ENCODE measurements around the gene OR6S1. TPM values are rescaled to one million over a fixed set of nuclear protein-coding genes. Genes with fewer than 3 reads are reported as not detected.

Gene OR6S1
- total RNA-seq, 1 donor from 2014 or later: not detected

- no peaks in the 10 kb centered on the region for H3K36me3 ChIP-seq
Measured at GRCh38 chr14:20659336-20659735, 17.8 kb upstream of the OR6S1 start.

GRCh38 chr14:20658246-20658645, 16.8 kb upstream of the OR6S1 start:
- Histone ChIP-seq H3K4me3 (no peak overlapping the region), H3K9me3 (no peaks in the 10 kb centered on the region), H3K27ac (no peak overlapping the region), H3K27me3 (no peaks in the 10 kb centered on the region), H3K36me3 (no peaks in the 10 kb centered on the region), H3K4me1 (peaks cover 8% of the 10 kb centered on the region)
- no peak for DNase-seq (ENCODE audit: extremely low spot score in 2 of 2)
- TF ChIP-seq POLR2A (IDR thresholded peaks at IDR 0.05): no peak
- no peak for TF ChIP-seq POLR2AphosphoS5 (IDR thresholded peaks at IDR 0.05; ENCODE audit: insufficient read depth in 1 of 2, low read depth in 1 of 2)
- no peak for TF ChIP-seq CTCF (IDR thresholded peaks at IDR 0.05)
- intact Hi-C loops (cut with DNase I): no loop called here

More at GRCh38 chr14:20659336-20659735, 17.8 kb upstream of the OR6S1 start:
- intact Hi-C loops (cut with DNase I): no loop called here
- Histone ChIP-seq H3K9me3 (no peaks in the 10 kb centered on the region), H3K4me3 (no peak overlapping the region), H3K4me1 (peaks cover 15% of the 10 kb centered on the region), H3K27me3 (no peaks in the 10 kb centered on the region), H3K27ac (no peak overlapping the region)
- DNase-seq (ENCODE audit: extremely low spot score in 2 of 2): no peak
- TF ChIP-seq POLR2A (IDR thresholded peaks at IDR 0.05): no peak
- no peak for TF ChIP-seq POLR2AphosphoS5 (IDR thresholded peaks at IDR 0.05; ENCODE audit: insufficient read depth in 1 of 2, low read depth in 1 of 2)
- TF ChIP-seq CTCF (IDR thresholded peaks at IDR 0.05): no peak

GRCh38 chr14:20657216-20658211, 16.0 kb upstream of the OR6S1 start:
- Histone ChIP-seq H3K27me3 (no peaks in the 10 kb centered on the region), H3K27ac (no peak overlapping the region), H3K4me1 (peaks cover 6% of the 10 kb centered on the region), H3K36me3 (no peaks in the 10 kb centered on the region), H3K4me3 (no peak overlapping the region), H3K9me3 (no peaks in the 10 kb centered on the region)
- DNase-seq (ENCODE audit: extremely low spot score in 2 of 2): no peak
- no peak for TF ChIP-seq POLR2AphosphoS5 (IDR thresholded peaks at IDR 0.05; ENCODE audit: insufficient read depth in 1 of 2, low read depth in 1 of 2)
- TF ChIP-seq POLR2A (IDR thresholded peaks at IDR 0.05): no peak
- TF ChIP-seq CTCF (IDR thresholded peaks at IDR 0.05): no peak
- intact Hi-C loops (cut with DNase I): no loop called here

GRCh38 chr14:20656274-20656673, 14.8 kb upstream of the OR6S1 start:
- H3K27me3 ChIP-seq: no peaks in the 10 kb centered on the region
- peaks cover 6% of the 10 kb centered on the region for H3K4me1 ChIP-seq
- no peaks in the 10 kb centered on the region for H3K36me3 ChIP-seq
- H3K9me3 ChIP-seq: no peaks in the 10 kb centered on the region
- intact Hi-C loops (cut with DNase I): no loop called here
- no peak overlapping the region for H3K4me3 ChIP-seq
- H3K27ac ChIP-seq: no peak overlapping the region
- DNase-seq (ENCODE audit: extremely low spot score in 2 of 2): no peak
- no peak for TF ChIP-seq POLR2A (IDR thresholded peaks at IDR 0.05)

GRCh38 chr14:20655851-20656250, 14.4 kb upstream of the OR6S1 start:
- Histone ChIP-seq H3K4me1 (peaks cover 6% of the 10 kb centered on the region), H3K27me3 (no peaks in the 10 kb centered on the region), H3K27ac (no peak overlapping the region), H3K4me3 (no peak overlapping the region), H3K9me3 (no peaks in the 10 kb centered on the region), H3K36me3 (no peaks in the 10 kb centered on the region)
- TF ChIP-seq CTCF (IDR thresholded peaks at IDR 0.05): no peak
- TF ChIP-seq POLR2AphosphoS5 (IDR thresholded peaks at IDR 0.05; ENCODE audit: insufficient read depth in 1 of 2, low read depth in 1 of 2): no peak
- DNase-seq (ENCODE audit: extremely low spot score in 2 of 2): no peak
- intact Hi-C loops (cut with DNase I): no loop called here

Measured in vagina (tissue), 2 donors.